Stimulated activated naive B cell treated with anti-CD40 and anti-IgM and Interleukin-4, amounts not matched to agents 10 μg/mL and 1 μg/mL and 100 μg/mL, for 72 hours (primary cell): ENCODE results near the gene MSI2.

Experiments
- ATAC-seq, 2 donors: fragments of 150-1000 bp; cut with Tn5 transposase; replicated peaks; 2 replicates each; pipeline ENCODE4 v1.10.0; 2021; ENCODE audit warnings: moderate library complexity in 1 of 2
- DNase-seq: peaks from one replicate; pipeline ENCODE4 v3.0.0; 2021
- H3K27ac Mint-ChIP-seq: one replicate; pipeline ENCODE4 v1.8.0; 2022; ENCODE audit warnings: mild to moderate bottlenecking, mixed read lengths
- H3K27me3 Mint-ChIP-seq, 2 donors: one replicate each; pipeline ENCODE4 v1.8.0; 2022; ENCODE audit warnings: mixed read lengths in 2 of 2
- H3K36me3 Mint-ChIP-seq, 2 donors: one replicate each; pipeline ENCODE4 v1.8.0; 2022; ENCODE audit warnings: mixed read lengths in 2 of 2, mild to moderate bottlenecking in 1 of 2
- H3K4me1 Mint-ChIP-seq, 2 donors: one replicate each; pipeline ENCODE4 v1.8.0; 2022; ENCODE audit warnings: mixed read lengths in 2 of 2, mild to moderate bottlenecking in 1 of 2
- H3K4me3 Mint-ChIP-seq, 2 donors: one replicate each; pipeline ENCODE4 v1.8.0; 2022; ENCODE audit warnings: mild to moderate bottlenecking in 2 of 2, mixed read lengths in 2 of 2, moderate library complexity in 1 of 2
- H3K9me3 Mint-ChIP-seq, 2 donors: one replicate each; pipeline ENCODE4 v1.8.0; 2022; ENCODE audit warnings: mixed read lengths in 2 of 2, mild to moderate bottlenecking in 1 of 2

MSI2 gene

GRCh38 chr17:57569853-57570252, 313.5 kb downstream of the MSI2 start:
- no peaks in the 10 kb centered on the region for H3K9me3 Mint-ChIP-seq
- H3K4me3 Mint-ChIP-seq = no peak overlapping the region
- no peak for ATAC-seq
- no peak for DNase-seq
- no peak overlapping the region for H3K27ac Mint-ChIP-seq
- H3K27me3 Mint-ChIP-seq = no peaks in the 10 kb centered on the region
- peaks cover 19 to 31% of the 10 kb centered on the region in 2 donors for H3K36me3 Mint-ChIP-seq
- H3K4me1 Mint-ChIP-seq = peaks cover 7 to 11% of the 10 kb centered on the region in 2 donors

DNA sequence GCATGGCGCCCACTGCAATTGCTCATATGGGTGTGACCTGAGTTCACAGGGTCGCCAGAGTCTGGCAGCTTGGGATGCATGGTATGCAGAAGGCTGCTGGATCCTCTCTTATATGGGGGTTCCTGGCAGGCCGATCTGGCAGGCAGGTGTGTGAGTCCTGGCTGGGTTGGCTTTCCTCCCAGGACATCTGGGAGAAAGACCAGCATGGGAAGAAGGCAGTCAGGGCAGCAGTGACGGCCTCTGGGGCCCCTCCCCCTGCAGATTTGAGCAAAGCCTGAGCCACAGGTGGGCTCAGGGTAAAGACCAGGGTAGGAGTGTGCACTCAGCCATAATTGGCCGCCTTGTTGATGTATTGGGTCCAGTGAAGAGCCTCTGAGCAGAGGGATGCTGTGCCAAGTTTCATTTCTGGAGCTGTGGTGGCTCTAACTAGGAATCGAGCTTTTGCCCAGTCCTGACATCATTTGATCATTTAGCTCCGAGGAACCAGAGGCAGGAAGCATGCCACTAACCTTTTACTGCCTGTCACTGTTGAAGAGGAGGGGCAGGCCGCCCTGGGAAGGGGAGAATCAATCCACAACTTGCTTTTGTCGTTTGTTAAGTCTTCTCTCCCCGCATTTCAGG, 314.5 kb downstream of the MSI2 start:
- ATAC-seq (no peak), DNase-seq (no peak)
- H3K27me3 Mint-ChIP-seq = no peaks in the 10 kb centered on the region
- no peak overlapping the region for H3K4me3 Mint-ChIP-seq
- H3K36me3 Mint-ChIP-seq = peaks cover 18 to 33% of the 10 kb centered on the region in 2 donors
- H3K4me1 Mint-ChIP-seq = peaks cover 7 to 11% of the 10 kb centered on the region in 2 donors
- H3K9me3 Mint-ChIP-seq = no peaks in the 10 kb centered on the region
- H3K27ac Mint-ChIP-seq = peak overlapping the region; percentile 17

DNA sequence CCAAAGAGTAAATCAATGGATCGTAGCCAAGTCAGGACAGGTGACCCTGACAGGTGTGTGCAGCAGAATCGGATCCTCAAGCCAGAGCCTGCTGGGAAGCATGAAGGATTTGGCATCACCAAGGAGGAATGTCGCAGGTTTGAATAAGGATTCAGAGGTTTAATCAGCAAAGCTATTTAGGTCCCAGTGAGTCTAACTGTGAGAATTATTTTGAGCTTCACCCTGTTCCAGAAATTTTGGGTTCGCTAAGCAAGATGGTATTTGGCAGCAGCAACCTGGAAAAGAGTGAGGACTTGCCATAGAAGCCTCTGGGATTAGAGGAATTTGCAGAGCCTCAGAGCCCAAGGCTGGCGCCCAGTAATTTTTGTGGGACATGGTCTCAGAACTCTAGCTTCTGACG, 315.7 kb downstream of the MSI2 start:
- no peaks in the 10 kb centered on the region for H3K9me3 Mint-ChIP-seq
- DNase-seq (no peak), ATAC-seq (no peak)
- no peak overlapping the region for H3K4me3 Mint-ChIP-seq
- no peak overlapping the region for H3K27ac Mint-ChIP-seq
- H3K27me3 Mint-ChIP-seq = no peaks in the 10 kb centered on the region
- peaks cover 9 to 16% of the 10 kb centered on the region in 2 donors for H3K4me1 Mint-ChIP-seq
- peaks cover 20 to 37% of the 10 kb centered on the region in 2 donors for H3K36me3 Mint-ChIP-seq

GRCh38 chr17:57572600-57572999, 316.3 kb downstream of the MSI2 start:
- ATAC-seq (no peak), DNase-seq (no peak)
- Mint-ChIP-seq H3K4me1 (peaks cover 9 to 18% of the 10 kb centered on the region in 2 donors), H3K9me3 (no peaks in the 10 kb centered on the region), H3K27ac (no peak overlapping the region), H3K36me3 (peaks cover 20 to 37% of the 10 kb centered on the region in 2 donors), H3K4me3 (no peak overlapping the region), H3K27me3 (no peaks in the 10 kb centered on the region)

- peaks cover 15 to 28% of the 10 kb centered on the region in 2 donors for H3K36me3 Mint-ChIP-seq
- ATAC-seq (no peak), DNase-seq (no peak)
- H3K4me1 Mint-ChIP-seq = peaks cover 22 to 33% of the 10 kb centered on the region in 2 donors
- H3K27ac Mint-ChIP-seq = no peak overlapping the region
- no peaks in the 10 kb centered on the region for H3K27me3 Mint-ChIP-seq
- no peaks in the 10 kb centered on the region for H3K9me3 Mint-ChIP-seq
- H3K4me3 Mint-ChIP-seq = no peak overlapping the region
Measured at GRCh38 chr17:57574040-57574513, 317.8 kb downstream of the MSI2 start.

DNA sequence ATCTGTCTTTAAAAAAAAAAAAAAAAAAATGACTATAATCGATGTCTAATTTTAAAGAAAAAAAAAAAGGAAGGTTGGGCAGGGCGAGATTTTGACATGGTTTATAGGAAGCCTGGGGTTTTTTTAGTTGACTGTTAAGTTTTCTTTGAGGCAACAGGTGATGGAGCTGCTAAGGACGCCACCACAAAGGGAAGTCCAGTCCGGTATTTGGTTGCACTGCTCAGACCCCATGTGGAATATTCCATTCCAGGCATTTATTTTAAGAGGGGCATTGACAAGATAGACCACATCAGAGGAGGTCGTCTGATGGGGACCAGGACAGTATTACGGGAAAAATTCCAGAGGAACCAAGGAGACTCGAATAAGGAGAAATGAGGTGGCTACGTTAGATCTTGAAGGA, 320.4 kb downstream of the MSI2 start:
- H3K9me3 Mint-ChIP-seq = no peaks in the 10 kb centered on the region
- no peak overlapping the region for H3K4me3 Mint-ChIP-seq
- no peak for DNase-seq
- peaks cover 10 to 22% of the 10 kb centered on the region in 2 donors for H3K36me3 Mint-ChIP-seq
- H3K4me1 Mint-ChIP-seq = peaks cover 29 to 46% of the 10 kb centered on the region in 2 donors
- ATAC-seq = no peak
- H3K27ac Mint-ChIP-seq = no peak overlapping the region
- H3K27me3 Mint-ChIP-seq = no peaks in the 10 kb centered on the region

GRCh38 chr17:57577751-57578607, 321.7 kb downstream of the MSI2 start:
- no peaks in the 10 kb centered on the region for H3K27me3 Mint-ChIP-seq
- H3K9me3 Mint-ChIP-seq = no peaks in the 10 kb centered on the region
- peak; percentile 42 to 45 for ATAC-seq
- no peak for DNase-seq
- peaks cover 9 to 21% of the 10 kb centered on the region in 2 donors for H3K36me3 Mint-ChIP-seq
- peaks cover 27 to 43% of the 10 kb centered on the region in 2 donors for H3K4me1 Mint-ChIP-seq
- H3K4me3 Mint-ChIP-seq = peak overlapping the region; percentile 37 to 53
- H3K27ac Mint-ChIP-seq = peak overlapping the region; percentile 84

- Mint-ChIP-seq H3K27ac (peak overlapping the region; percentile 84), H3K27me3 (no peaks in the 10 kb centered on the region), H3K36me3 (peaks cover 9 to 19% of the 10 kb centered on the region in 2 donors), H3K4me3 (peak overlapping the region; percentile 37 to 53), H3K4me1 (peaks cover 27 to 43% of the 10 kb centered on the region in 2 donors), H3K9me3 (no peaks in the 10 kb centered on the region)
- ATAC-seq (peak; percentile 97 to 98), DNase-seq (peak; percentile 41)
Measured at GRCh38 chr17:57578608-57579225, 322.4 kb downstream of the MSI2 start.

DNA sequence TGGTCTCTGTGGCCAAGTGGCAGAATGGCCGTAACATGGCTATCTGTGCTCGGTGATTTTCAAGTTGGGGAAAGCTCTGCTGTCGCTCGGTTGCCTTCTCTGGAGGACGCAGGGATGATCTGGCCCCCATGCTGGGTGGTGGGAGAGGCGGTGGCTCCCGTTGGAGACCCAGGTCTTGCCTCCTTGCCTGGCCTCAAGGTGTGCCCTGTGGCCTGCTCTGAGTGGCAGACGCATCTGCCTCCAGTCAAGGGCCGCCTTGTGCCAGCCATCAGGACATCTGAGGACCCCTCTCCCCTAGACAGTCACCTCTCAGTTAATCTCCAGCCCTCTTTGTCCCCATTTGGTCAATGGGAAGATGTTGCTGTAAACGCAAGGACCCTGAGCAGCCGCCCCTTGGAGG, 322.9 kb downstream of the MSI2 start:
- H3K9me3 Mint-ChIP-seq = no peaks in the 10 kb centered on the region
- no peak overlapping the region for H3K27ac Mint-ChIP-seq
- DNase-seq = no peak
- no peak for ATAC-seq
- H3K27me3 Mint-ChIP-seq = no peaks in the 10 kb centered on the region
- peaks cover 9 to 18% of the 10 kb centered on the region in 2 donors for H3K36me3 Mint-ChIP-seq
- H3K4me3 Mint-ChIP-seq = no peak overlapping the region
- H3K4me1 Mint-ChIP-seq = peaks cover 26 to 38% of the 10 kb centered on the region in 2 donors

DNA sequence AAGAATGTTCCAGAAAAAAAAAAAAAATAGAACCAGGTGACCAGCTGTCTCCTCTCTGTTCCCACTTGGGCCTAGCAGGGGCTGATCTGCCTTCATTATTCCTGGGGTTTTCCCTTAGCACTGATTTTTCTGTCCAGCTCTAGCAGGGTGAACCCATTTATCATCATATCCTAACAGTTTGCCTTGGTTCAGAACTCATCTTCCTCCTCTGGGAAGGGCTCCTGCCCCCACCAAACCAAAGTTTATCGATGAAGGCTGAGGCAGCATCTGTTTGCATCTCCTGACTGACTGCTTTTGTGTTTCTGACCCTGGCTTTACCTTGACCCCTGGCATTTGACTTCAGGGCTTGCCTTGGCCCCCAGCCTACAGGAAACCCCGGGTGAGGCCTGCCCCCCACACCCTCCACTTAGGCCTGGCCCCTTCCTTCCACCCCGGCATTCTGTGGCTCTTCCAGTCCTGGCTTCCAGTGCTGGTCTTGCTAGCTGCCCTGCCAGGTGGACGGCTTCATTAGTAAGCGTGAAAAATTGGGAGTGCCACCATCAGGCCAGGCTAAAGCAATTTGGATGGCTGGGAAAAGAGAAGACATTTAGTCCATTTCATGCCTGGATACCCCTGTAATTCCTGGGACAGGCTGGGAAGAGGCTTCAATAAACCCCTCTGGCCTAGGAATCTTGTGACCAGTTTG, 323.9 kb downstream of the MSI2 start:
- Mint-ChIP-seq H3K27me3 (no peaks in the 10 kb centered on the region), H3K4me1 (peaks cover 26 to 37% of the 10 kb centered on the region in 2 donors), H3K9me3 (no peaks in the 10 kb centered on the region), H3K27ac (no peak overlapping the region), H3K4me3 (no peak overlapping the region), H3K36me3 (peaks cover 12 to 15% of the 10 kb centered on the region in 2 donors)
- ATAC-seq (no peak), DNase-seq (no peak)

DNA sequence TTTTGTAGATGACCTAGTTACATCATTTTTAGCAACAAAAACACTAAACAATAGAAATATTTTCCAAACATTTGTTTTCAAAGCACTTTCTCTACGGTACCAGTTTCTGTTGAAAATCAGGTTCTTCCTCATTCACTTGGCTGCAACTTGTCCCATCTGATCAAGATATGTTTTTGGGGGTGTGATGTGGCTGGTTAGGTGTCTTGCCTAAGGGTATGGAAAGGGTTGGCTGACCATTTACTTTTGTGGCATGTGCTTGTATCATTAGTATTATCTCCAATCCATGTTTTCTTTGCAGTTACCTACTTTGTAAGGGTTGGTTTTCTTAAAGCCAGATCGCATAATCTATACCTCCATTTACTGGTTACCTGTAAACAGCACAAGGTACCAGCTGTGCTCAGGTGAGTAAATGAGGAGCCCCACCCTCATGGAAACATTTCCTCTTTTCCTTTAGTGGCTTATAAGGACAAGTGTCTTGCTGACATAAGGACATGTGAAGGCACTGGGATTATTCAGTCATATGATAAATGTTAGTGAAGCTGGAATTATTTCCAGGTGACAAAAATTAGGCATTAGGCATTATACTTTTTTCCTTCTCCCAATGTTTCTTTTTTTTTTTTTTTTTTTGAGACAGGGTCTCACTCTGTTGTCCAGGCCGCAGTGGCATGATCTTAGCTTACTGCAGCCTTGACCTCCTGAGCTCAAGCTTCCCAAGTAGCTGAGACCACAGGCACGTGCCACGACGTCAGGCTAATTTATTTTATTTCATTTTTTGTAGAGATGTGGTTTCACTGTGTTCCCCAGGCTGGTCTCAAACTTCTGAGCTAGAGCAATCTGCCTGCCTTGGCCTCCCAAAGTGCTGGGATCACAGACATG, 326.8 kb downstream of the MSI2 start:
- ATAC-seq = no peak
- no peak overlapping the region for H3K4me3 Mint-ChIP-seq
- DNase-seq = no peak
- H3K27ac Mint-ChIP-seq = no peak overlapping the region
- no peaks in the 10 kb centered on the region for H3K27me3 Mint-ChIP-seq
- peaks cover 19 to 29% of the 10 kb centered on the region in 2 donors for H3K4me1 Mint-ChIP-seq
- no peaks in the 10 kb centered on the region for H3K9me3 Mint-ChIP-seq
- H3K36me3 Mint-ChIP-seq = peaks cover 9 to 20% of the 10 kb centered on the region in 2 donors

- no peaks in the 10 kb centered on the region for H3K27me3 Mint-ChIP-seq
- peaks cover 8 to 26% of the 10 kb centered on the region in 2 donors for H3K36me3 Mint-ChIP-seq
- peaks cover 10 to 20% of the 10 kb centered on the region in 2 donors for H3K4me1 Mint-ChIP-seq
- peak overlapping the region; percentile 22 for H3K27ac Mint-ChIP-seq
- DNase-seq (no peak), ATAC-seq (no peak)
- H3K9me3 Mint-ChIP-seq = no peaks in the 10 kb centered on the region
- H3K4me3 Mint-ChIP-seq = no peak overlapping the region
Measured at GRCh38 chr17:57584050-57584551, 327.8 kb downstream of the MSI2 start.
